SKM-1 (cell line): ENCODE data around the gene TSEN2.

Experiments
- DNase-seq: peaks from one replicate; lab custom pipeline; 2025; ENCODE audit not compliant: unreplicated experiment; lab: John Stamatoyannopoulos, UW

Gene TSEN2

DNA sequence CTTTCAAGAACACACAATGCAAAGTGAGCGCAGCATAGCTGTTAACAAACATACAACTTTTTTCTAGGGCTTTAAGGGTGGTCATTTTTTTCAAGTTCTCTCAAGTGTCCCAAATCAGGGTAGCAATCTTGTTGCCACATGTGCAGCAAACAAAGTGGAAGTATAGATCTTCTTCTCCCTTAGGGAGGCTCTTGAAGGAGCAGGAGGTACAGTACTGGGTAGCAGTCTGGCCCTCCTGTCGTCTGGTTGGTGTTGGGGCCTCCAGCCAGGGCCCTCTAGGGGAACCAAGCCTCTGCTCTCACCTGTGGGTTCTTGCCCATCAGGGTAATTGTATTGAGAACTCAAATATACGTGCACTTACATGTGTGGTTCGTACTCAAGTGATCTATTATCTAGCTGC lies 98.5 kb downstream of the TSEN2 start:
- no peak for DNase-seq
